GM19452 (cell line): ENCODE data around the gene TSHZ2.
"Not testable (repeated sequence)": the region's sequence is repeated elsewhere in the genome, so short reads cannot be mapped to it uniquely, and the experiment has no call there.

Experiments
- ATAC-seq: cut with Tn5 transposase; IDR thresholded peaks from one replicate; pipeline ENCODE4 v1.9.1; 2021; ENCODE audit not compliant: unreplicated experiment

The TSHZ2 gene

DNA sequence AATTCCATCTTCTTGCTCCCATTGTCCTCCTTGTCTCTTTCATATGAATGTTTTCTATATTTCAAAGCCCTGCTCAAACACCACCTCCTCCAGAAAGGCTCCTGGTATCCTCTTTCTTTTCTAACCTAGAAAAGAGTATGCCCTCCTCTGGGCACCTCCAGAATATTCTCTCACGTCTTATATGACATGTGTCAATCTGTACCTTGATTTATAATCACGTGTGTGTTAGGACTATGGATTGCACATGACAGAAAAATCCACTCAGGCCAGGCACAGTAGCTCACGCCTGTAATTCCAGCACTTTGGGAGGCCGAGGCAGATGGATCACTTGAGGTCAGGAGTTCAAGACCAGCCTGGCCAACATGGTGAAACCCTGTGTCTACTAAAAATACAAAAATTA is 464.8 kb downstream of the TSHZ2 start:
- ATAC-seq = not testable (repeated sequence)

DNA sequence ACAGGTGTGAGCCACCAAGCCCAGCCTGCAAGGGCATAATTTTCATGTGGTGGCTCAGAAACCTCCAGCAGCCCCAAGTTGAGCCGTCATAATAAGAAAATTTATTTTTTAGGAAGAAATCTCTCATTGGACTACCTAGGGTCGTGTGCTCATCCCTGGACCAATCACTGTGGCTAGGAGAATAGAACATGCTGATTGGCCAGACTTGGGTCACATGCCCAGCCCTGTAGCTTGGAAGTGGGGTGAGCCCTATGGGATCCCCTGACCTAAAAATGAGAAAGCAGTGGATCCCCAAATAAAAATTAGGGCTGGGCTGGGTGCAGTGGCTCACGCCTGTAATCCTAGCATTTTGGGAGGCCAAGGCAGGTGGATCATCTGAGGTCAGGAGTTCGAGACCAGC is 466.2 kb downstream of the TSHZ2 start:
- no peak for ATAC-seq

DNA sequence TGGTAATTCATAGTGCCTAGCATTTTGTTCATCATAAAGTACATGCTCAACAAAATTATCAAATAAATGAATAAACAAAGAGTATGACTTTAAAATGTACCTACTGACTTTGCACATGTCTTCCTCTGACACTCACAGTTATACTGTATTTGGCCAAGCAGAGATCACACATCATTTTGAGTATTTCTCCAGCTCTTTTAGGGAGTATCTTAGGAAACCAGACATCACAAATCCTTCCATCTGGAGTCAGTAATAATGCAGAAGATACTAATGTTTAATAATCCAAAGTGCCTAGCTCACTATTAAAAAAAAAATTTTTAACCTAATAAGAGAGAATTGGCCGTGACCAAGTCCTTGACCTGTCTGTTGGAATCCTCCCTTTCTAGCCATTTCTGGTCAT is 466.9 kb downstream of the TSHZ2 start:
- no peak for ATAC-seq

DNA sequence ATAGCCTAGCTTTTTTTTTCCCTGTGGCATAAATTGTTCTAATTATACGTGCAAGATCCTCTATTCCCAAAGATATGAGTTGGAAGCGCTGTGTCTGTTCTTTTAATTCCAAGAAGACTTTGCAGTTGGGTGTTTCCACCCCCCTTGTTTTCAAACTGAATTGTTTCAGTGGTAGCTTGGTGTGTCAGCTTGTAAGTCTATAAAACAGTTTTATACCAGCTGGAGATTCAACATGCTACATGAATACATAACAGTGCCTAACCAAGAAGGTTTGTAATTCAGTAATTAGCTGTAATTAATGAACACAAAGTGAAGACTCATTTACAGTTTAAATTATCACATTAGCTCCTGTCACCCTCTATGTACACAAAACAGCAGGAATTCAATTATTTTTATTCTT is 467.5 kb downstream of the TSHZ2 start:
- no peak for ATAC-seq

DNA sequence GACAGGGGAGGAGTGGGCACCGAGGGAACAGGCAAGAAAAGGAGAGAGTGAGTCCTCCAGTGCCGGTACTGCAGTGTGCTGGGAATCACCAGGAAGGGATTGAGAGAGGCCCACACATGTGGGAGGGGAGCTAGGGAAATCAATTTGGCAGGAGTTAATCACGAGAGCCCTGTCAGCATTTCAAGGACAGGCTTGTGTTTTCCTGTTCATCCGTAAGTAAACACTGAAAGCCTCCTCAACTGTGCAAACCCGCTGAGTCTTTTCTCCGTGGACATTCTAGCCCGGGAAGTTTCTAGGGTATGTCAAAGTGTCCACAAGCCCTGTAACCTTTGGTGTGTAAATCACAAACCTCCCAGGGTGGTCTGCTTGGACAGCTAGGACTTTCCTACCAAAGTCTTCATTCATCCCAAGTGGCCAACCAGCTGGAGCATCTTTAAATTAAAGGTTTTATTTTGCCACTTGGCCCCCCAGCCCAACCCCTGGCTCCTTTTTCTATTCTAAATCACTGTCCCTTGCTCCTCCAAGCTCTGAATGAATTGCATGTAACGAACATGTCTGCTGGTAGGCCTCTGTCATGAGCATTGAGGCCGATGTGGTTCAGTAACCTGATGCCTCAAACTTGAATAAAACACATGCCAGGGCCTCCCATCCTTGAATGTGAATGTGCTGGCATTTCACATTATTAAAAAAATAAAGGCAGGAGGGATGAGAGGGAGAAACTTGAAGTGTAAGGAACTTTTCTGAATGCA is 472.4 kb downstream of the TSHZ2 start:
- no peak for ATAC-seq

DNA sequence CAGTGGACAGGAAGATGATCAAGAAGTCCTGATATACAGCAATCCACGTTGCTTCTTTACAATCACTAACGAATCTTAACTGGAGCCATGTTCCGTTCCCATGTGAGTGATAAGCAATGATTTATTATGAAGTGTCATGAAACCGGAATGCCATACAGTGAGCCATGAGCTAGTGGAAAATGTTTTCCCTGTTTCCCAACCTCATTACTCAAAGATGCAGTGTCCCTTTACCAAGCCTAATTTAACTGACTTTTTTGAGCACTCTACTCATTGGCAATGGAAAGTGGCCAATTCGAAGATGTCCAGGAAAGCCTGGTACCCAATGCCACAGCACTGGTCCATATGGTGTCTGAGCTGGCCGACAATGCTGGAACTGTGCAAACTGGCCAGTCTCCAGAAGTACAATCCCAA is 473.2 kb downstream of the TSHZ2 start:
- ATAC-seq = no peak

DNA sequence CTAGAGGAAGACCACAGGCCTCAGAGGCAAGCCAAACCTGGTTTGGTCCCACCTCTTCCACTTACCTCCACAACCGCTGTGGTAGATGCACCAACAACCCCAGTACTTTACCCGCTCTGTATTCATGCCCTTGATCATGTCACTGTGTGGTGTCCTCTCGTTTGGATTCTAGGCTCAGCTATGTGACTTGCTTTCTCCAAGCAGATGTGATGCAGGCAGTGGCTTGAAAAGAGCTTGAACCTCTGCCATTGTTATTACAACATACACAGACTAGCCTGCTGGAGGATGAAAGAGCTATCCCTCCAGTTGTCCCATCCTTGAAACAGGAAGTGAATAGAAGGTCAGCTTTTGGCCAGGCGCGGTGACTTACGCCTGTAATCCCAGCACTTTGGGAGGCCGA is 473.8 kb downstream of the TSHZ2 start:
- no peak for ATAC-seq

DNA sequence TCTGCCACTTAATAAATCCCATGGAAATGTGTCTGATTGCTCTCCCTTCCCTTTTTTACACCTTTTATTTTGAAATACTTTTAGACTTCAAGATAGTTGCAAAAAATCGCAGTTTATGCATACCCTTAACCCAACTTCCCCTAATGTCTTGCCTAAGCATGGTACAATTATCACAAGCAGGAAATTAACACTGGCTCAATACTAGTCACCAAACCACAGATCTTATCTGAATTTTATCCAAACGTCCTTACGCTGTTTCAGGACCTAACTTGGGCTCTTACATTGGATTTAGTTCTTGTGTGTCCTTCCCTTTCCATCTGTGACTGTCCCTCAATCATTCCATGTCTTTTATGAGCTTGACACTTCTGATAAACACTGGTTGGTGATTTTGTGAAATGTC is 475.2 kb downstream of the TSHZ2 start:
- ATAC-seq = no peak

DNA sequence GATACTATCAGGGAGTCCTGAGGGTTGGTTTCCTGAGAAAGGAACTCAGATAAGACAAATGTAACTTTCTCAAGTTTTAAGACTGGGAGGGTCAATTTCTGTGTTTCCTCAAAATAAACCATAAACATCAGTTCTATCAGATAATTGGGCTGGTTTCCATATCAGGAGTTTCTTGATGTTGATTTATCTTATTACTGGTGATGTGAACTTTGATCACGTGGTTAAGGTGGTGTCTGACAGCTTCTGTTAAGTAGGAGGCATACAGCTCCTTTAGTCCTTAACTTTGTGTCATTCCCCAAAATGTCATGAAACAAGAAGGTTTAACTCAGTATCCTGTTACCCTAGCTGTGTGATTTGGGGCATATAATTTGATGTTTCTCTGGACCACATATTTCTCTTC is 476.3 kb downstream of the TSHZ2 start:
- ATAC-seq = no peak

DNA sequence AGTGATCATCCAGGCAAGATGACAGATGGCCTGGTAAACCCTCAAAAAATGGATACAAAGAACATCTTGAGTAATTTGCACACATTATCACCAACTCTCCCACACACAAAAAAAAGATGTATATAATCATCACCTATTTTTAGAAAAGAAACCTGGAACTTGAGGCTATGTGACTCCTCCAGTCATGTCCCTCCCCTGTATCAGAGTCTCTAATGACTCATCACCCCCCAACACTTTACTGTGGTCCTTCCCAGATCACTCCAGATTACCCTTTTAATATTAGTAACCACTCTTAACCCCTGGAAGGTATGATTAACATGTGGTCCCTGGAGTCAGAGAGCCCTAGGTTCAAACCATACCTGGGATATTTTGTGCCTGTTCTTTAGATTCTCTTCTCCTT is 476.7 kb downstream of the TSHZ2 start:
- ATAC-seq = no peak

DNA sequence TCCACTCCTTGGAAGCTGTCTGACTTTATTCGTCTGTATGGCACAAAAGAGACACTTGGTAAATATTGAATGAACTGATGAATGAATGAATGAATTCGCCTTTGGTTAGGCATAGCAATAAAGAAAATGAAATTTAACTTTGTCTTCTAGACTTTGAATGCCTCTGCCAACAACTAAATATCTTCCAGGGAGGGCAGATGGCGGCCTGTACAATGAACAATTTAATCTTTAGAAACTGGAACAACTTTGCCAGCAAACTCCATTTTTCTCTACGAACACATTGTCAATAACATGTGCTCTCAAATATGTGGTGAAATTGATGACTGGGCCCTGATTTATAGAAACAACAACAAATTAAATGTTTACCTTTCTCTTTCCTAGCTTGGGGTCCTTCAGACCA is 480.9 kb downstream of the TSHZ2 start:
- no peak for ATAC-seq

DNA sequence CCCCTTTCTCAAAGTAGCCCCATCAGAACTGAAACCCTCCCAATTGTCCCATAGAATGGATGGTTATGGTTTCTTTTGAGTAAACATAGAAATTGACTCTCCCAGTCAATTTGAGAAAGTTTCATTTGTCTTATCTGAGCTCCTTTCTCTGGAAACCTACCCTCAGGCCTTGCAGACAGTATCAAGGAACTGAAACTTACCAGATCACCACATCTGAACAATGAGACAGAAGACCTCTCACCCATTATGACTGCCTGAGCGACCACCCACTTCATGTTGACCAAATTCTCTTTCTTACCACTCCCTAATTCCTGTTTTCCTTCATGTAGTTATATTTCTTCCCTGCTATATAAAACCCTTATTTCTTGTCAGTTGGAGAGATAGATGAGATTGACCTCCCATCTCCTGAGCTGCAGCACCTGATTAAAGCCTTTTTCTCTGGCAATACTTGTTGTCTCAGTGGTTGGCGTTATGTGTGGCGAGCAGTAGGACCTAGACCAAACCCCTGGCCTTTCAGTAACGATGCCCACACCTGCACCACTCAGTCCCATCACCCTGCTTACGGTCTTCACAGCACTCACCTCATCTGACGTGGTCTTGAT is 482.6 kb downstream of the TSHZ2 start:
- no peak for ATAC-seq

DNA sequence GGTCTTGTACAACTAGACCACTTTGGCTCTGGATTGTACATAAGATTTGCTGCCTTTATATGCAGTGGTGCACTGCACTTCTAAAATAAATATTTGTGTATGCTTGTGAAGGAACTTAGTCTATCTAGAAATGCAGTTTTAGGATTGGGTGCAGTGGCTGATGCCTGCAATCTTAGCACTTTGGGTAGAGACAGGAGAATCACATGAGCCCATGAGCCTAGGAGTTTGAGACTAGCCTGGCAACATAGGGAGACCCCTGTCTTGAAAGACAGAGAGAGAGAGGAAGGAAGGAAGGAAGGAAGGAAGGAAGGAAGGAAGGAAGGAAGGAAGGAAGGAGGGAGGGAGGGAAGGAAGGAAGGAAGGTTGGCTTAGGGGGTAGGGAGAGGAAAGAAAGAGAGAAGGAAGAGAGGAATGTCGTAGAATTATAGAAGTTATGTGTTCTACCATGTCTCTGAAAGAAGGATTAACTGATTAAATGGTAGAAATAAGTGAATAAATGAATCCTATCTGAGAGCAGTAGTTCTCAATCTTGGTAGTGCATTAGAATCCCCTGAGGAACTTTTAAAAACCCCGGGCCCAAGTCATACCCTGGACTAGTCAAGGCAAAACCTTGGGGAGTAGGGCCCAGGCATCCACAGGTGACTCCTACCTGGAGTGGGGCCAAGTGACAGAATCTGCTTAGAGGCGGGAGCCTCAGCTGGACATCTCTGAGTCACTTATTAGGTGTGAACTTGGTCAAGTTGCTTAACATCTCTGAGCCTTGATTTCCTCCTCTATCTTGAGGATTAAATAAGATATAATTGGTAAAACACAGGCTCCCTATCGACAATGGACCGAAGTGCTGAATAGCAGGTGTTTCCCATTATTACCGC is 491.2 kb downstream of the TSHZ2 start:
- ATAC-seq = no peak

DNA sequence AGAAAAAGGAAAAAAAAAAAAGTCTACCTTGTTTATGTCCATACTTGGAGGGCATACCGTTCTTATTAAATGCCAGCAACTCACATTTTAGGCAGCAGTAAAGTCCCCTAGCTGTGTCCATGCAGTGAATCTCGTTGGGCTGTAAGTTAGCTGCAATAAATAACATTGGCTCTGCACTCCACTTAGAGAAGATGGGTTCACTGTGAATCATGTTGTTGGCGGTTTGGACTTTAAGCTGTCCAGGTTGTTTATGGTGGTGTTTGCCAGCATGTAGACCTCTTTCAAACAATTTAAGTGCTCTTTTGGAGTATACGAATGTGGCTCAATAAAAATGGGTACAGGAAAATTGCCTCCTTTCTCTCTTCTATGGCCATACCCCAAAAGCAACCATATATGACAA is 494.1 kb downstream of the TSHZ2 start:
- ATAC-seq = no peak

DNA sequence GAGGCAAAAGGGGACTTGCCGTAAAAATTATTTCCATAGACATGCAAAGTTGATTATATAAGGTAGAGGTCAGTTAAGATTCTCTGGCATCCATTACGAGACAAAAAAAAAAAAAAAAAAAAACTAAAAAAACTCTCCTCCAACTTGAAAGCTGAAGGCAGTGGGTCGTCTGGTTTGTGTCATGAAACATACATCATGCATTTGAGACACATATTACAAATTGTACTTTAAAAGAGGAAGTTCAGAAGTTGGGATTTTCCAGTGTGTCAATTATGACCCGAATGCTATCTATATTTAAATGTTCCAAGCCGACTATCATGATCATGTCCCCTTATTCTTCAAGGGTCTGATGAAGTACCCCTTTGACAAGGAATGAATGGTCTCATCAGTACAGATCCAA is 496.4 kb downstream of the TSHZ2 start:
- no peak for ATAC-seq

DNA sequence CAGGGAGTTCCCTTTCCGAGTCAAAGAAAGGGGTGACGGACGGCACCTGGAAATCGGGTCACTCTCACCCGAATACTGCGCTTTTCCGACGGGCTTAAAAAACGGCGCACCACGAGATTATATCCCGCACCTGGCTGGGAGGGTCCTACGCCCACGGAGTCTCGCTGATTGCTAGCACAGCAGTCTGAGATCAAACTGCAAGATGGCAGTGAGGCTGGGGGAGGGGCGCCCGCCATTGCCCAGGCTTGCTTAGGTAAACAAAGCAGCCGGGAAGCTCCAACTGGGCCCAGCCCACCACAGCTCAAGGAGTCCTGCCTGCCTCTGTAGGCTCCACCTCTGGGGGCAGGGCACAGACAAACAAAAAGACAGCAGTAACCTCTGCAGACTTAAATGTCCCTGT is 500.7 kb downstream of the TSHZ2 start:
- not testable (repeated sequence) for ATAC-seq

DNA sequence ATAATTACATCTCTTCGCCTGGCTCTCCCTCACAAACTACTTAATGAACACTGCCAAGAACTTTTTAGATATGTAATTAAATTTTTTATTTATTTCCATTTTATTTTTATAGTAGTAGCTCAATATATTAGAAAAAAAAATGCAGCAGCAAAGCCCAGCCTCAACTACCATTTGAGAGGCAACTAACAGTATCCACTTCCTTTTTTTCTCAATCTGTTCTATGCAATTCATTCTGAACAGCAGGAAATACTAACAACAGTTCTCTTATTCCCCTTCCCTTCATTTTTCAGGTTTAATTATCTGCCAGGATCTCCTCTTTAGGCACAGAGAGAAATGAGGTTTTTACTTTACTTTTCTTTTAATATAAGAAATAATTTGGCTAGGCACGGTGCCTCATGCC is 508.8 kb downstream of the TSHZ2 start:
- no peak for ATAC-seq

DNA sequence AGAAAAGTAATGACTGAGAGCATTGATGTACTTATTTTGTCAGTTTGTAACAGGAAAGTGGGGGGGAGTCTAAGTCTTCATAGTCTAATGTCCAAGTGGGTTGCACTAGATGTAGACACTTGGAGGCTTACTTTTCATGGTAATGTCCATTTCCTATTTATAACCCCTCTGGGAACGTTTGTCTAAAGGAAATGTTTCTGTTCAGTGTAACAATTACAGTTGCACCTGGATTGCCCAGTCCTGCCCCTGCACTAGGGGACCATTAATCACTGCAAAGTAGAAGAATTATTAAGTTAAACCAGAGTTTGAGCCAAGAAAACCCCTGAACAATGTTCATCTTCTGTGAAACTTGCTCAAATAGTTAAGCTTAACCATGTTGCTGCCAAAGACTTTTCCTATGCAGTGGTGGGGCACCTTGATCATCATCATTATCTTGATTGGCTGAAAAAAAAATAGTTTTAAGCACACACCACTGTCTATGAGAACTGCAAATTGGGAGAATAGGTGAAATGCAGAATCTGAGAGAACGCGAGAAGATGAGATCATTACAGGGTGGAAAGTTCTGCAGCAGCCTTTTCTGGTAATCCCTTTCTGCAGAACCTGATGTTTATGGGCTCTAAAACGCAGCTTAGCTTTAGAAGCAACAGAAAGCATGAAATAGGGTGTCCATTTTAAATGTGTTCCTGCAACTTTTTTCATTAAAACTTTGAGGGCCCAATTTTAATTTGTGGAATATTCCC is 515.5 kb downstream of the TSHZ2 start:
- ATAC-seq = no peak

DNA sequence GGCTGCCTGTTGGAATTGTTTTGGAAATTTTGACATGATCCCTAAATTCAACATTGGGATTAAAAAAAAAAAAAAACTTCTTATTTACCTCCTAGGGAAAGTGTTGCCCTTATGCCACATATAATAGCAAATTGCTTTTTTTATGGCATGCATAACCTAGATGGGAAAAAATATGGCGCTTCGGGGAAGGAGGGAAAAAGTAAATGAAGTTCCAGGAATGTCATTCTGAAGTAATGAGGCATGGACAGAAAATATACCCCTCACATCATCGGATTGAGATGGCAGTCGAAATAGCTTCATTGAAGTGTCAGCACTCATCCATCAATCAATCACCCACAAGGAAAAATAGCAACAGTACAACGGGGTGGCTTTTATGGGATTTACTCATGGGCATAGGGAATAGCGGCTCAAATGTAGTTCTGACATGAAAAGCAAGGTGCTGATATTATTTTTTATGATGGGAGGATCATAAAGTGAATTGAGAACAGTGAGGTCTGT is 516.7 kb downstream of the TSHZ2 start:
- ATAC-seq = no peak

DNA sequence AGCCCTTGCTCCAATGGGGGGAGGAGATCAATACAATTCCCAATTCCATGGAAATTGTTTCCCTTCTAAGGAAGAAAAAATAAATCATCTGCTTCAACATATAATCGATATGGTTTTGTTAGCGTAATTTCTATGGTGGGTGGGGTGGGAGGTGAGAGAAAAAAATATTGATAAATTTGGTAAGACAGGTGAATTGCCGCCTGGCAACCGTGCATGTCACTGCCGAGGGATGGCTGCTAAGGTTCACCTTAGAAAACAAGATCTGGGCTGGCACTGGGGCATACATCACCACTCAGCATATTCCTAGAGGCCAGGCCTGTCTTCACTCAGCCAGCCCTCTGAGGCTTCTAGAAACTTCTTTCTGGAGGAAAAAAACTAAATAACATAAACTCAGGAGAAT is 517.4 kb downstream of the TSHZ2 start:
- ATAC-seq = no peak

DNA sequence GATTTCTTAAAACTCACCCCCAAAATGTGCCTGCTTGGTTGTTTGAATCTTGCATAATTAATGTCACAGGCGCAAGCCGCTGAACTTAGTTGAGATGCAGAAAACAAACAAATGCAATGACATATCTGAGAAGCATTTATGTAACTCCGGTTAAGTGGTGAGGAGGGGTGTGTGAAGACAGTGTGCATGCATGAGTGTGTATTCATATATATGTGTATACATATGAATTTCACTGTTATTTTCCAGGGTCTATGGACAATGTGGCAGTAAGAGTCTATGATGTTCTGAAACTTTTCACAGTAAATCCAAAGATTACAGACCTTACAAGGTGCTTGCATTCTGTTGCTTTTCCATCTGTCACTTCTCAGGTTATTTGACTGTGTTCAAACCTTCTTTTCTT is 518.5 kb downstream of the TSHZ2 start:
- ATAC-seq = no peak
